NCI-H510A (cell line): ENCODE measurements around the gene MEGF11.

Source experiments
- DNase-seq: peaks from one replicate; lab custom pipeline; 2025; lab: John Stamatoyannopoulos, UW

Gene MEGF11

DNA sequence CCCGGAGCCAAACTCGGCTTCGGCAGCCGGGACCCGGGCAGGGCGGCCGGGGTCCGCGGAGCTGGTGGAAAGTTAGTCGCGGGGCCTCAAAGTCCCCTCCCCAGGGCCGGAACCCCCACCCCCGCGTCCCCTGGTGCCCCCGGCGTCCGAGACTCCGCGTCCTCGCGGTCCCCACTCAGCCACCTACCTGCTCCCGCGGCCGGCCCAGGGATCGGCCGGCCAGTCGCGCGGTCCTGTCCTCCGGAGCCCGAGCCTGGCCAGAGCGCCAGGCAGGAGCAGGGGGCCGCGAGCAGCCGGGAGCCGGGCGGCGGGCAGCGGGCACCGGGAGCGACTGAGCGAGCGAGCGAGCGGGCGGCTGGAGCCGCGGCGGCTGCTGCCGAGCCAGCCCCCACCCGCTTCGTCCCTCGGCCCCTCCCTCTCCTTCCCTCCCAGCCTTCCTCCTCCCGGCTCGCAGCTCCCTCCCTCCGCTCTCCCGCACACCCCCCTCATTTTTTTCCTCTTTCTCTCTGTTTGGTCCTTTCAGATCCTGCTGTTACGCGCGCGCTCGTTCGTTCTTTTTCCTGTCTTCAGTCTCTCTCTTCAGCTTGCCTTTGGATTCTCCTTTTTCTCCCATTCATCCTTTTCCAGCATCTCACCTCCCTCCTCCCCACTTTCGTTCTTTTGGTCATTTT, at the start of gene MEGF11:
TSS of gene MEGF11 (minus strand) at position 333 of the 671 bp plus-strand sequence. CDS start 125,347 bp downstream, outside the sequence.
- DNase-seq, result no peak

DNA sequence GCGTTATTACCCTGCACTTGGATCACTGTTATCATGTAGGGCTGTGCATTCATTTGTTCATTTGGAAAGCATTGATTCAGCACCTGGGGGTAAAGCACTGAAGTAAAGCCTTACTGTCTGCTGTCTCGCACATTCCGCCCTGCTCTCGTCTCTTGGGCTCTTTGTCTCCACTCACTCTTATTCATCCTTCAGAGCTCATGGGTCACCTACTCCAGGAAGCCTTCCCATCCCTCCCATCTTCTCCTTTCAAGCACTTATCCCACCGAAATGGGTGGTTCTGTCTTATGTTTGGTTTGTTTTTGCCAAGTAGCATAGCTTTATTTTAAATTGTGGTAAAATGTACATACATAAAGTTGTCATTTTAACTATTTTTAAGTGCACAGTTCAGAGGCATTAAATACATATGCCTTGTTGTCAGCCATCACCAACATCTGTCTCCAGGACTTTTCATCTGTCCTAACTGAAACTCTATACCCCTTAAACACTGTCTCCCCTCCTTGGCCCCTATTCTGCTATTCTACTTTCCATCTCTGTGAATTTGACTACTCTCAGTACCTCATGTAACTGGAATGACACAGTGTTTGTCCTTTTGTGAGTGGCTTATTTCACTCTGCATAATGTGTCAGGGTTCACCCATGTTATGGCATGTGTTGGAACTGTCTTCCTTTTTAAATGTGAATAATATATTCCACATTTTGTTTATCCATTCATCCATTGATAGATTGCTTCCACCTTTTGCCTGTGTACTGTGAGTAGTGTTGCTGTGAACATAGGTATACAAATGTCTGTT, 49.1 kb upstream of the MEGF11 start:
- no peak for DNase-seq

DNA sequence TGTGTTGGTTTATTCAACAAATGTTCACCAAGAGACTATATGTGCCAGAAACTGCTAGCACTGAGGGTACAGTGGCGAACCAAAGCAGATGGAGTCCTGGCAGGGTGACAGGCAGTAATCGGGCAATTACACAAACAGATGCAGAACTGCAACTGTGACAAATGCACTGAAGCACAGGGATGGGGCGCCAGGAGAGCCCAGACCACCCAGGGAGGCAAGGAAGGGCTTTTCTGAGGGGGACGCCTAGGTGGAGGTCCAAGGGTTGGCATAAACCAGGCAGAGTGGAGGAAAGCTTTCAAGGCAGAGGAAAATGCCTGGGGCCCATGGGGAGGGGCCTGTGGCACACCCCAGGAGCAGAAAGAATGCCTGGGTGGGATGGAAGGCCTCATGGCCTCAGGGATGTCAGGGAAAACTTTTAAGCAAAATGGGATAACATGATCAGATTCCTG, 45.3 kb upstream of the MEGF11 start:
- DNase-seq, result no peak

DNA sequence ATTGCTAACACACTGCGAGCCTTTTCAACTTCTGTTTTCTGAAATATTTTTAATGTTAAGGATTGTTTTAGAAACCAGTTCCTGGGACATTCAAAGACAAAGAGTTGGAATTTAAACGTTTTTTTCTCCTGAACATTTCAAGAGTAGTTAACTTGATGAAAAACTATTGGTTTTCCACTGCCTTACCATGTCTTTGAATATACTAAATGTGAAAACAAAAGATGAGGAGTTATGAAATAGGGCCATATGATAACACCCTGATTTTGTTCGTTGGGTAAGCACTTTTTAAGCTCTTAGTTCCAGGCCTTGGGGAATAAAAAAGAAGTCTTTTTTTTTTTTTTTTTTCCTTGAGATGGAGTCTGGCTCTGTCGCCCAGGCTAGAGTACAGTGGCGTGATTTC, 42.6 kb upstream of the MEGF11 start:
- DNase-seq, result no peak

DNA sequence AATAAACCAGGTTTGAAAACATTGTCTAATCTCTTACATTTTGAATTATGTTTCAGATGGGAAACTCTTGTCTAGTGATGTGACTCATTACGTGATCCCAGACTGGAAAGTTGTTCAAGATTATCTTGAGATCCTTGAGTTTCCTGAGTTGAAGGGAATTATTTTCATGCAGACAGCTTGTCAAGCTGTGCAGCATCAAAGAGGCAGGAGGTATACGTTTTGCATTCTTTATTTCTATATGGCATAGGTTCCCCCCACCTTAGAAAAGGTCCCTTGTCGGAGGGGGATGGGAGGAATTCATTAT, 41.3 kb upstream of the MEGF11 start:
- DNase-seq, result no peak

DNA sequence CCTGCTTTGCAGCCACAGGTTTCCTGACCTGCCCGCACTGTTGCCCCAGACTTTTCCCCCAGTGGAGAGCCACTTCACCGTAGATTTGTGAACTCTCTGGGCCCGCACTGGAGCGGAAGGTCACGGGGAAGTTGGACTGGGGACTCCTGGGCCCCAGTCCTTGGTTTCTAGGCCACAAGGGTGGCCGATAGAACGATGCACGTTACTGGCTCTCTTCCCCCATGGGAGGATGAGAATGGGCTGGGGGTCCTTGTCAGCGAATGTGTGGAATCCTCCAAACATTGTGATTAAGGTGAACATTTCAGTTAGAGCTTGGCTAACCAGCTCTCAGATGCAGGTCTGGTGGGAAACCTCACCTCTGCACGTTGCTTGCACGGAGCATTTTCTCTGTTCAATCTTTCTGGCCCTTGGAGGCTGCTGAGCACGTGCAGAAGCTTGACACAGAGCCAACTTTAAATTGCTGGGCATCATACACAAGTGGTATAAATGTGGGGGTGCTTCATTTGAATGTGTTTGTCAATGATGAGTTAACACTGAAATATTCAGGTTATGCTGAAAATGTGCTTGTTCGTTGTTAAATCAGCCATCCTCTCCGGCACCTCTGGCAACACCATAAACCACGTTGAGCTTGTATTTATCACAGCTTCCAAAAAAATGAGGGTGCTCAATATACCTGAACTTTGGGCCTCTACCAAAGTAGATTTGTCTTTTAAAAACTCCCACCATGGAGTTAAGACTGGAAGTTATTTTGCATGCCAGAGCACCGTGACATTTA, 40.8 kb upstream of the MEGF11 start:
- DNase-seq, result no peak

DNA sequence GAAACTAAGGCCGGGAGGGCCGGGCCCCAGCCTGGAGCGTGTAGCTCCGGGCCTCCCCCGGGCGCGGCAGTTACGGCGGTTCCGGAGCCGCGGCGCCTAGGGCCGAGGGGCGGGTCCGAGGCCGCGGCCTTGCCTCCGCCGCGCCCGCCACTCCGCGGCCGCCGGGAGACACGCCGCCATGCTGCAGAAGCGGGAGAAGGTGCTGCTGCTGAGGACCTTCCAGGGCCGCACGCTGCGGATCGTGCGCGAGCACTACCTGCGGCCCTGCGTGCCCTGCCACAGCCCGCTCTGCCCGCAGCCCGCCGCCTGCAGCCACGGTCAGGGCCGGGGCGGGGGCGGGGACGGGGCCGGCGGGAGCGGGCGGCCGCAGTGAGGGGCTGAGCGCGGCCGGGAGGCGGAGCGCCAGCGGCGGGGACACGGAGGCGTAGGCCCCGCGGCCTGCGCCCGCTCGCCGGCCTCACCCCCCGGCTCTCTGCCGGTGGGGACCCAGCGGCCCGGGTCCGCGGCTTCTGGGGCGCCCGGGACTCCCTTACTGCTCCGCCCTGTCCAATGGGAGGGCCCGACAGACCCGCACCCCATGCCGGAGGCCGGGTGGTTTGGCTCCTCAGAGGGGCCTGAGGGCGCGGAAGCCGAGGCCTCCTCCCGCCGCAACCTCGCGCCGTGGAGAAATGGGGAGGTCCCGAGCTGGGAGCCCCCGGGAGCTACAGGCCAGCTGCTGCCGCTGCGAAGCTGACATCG, 40.0 kb upstream of the MEGF11 start, which contains the start of gene DIS3L:
TSS of gene DIS3L (plus strand) at position 150 of the 738 bp plus-strand sequence. CDS start at position 179, 29 bp downstream.
- DNase-seq, result no peak

DNA sequence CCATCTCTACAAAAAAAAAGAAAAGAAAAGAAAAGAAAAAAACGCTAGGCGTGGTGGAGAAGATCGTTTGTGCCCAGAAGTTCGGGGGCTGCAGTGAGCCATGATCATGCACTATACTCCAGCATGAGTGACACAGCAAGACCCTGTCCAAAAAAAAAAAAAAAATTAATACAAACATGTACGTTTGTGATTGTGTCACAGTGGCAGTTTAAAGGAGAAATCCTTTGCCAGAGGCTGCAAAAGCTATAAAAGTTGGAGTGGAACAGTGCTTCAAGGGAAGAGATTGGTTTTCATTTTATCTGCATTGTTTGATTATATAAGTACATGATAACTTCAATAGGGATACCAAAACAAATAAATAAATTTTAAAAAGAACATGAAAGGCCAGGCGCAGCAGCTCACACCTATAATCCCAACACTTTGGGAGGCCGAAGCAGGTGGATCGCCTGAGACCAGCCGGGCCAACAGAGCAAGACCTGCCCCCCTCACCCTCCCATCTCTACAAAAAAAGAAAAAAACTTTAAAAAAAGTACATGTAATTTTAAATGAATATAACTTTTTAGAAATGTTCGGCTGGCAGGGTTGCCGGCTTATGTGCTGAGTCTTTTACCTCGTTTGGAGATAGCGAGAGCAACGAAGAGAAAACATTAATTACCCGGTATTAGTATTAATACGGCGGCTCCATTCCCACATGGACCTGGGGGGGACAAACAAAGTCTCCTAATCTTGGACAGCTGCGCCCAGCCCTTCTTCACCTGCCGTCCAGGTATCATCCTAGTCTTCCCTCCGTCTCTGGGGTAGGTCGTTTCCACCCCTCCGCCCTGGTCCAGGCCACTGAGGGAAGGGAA, 39.2 kb upstream of the MEGF11 start:
- DNase-seq, result no peak

DNA sequence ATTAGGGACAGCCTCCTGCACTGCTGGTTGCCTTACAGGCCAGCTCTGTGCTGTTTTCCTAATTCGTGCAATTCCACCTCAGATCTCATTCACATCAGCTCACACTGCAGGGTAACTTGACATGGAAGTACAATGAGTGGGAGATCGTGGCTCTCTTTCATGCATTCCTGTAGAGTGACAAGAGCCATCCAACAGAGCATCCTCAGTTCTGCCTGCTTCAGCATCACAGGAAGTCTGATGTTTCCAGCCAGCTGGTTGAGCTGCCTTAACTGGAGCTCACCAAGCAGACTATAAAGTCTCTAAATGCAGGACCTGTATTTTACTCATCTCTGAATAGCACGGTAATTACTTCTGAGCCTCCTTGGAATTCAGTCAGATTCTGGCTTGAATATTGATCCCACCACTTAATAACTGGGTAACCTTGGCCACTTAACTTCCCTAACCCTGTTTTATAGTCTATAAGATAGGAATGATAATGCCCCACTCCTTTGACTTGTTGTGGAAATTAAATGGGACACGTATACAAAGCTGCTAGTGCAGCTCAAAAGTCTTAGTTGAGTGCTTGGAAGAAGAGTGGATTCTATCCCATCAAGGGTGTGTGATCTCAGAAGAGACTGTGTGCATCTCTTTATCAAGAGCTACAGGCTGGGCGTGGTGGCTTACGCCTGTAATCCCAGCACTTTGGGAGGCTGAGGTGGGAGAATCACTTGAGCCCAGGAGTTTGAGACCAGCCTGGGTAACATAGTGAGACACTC, 38.4 kb upstream of the MEGF11 start:
- DNase-seq, result no peak

DNA sequence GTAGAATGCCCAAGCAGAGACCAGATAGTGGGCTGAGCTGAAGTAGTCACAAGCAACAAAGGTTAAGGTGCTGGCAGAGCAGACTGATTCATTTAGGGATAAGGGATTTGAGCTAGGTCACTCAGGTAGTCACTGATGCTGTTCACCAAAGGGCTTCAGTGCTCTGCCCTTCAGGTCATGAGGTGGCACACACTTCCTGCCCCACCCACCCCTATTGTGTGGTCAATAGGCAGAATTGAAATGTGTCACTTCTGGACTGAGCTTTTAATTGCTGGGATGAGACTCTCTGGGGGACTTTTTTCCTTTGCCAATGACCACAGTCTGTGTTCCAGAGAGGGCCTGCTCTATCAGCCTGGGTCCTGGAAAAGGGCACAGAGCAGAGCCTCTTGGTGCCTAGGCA, 37.0 kb upstream of the MEGF11 start:
- DNase-seq, result no peak

DNA sequence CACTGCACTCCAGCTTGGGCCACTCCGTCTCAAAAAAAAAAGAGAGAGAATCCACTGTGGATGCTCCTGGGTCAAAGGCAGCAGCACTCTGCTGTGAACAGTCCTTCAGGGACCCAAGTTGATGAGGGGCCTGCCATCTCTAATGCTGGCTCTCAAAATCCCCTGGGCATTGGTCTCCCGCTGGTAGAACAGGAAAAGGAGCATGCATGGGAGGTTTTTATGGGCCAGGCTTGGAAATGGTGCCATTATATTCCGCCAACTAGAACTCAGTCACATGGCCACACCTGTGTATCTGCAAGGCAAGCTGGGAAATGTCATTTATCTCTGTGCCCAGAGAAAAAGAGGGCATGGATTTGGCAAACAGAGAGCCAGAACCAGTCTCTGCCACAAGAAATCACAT, 36.5 kb upstream of the MEGF11 start:
- DNase-seq, result no peak

DNA sequence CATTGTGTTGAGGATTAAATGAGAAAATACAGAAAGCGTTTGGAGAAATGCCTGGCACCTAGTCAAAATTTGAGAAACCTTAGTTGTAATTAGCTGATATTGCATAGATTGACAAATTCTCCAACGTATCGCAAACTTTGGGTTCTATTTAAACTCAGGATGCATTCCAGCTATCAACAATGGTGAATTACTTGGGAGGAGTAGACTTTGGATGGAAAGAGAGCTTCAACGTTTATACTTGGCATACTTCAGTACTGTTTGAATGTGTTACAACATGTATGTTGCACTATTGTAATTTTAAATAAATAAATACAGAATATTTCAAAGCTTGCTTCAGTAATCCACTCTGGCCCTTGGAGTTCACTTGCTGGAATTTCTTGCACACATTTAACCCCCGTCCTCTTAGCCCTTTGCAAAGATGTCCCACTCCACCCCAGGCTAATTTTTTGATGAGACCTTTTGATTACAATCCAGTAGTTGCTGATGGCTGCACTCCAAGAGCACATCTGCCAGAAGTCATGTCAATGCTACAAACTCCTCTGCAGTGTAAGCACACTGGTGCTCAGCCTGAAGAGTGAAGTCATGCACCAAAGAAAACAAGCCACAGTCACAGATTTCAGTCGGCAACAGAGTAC, 35.1 kb upstream of the MEGF11 start:
- DNase-seq, result no peak

DNA sequence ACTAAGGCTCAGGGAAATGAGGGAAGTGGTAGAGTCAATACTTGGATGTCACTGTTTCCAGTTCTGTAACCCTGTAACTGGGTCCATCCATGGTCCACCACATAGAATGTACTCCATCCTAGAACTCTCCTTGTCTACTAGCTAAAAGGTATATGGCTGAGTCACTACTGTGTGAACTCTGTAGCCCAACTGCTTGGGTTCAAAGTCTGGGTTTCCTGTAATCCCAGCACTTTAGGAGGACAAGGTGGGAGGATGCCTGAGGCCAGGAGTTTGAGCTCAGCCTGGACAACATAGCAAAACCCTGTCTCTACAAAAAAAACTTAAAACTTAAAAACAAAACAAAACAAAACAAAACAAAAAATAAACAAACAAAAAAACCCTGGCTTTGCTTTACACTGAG, 34.5 kb upstream of the MEGF11 start:
- no peak for DNase-seq

DNA sequence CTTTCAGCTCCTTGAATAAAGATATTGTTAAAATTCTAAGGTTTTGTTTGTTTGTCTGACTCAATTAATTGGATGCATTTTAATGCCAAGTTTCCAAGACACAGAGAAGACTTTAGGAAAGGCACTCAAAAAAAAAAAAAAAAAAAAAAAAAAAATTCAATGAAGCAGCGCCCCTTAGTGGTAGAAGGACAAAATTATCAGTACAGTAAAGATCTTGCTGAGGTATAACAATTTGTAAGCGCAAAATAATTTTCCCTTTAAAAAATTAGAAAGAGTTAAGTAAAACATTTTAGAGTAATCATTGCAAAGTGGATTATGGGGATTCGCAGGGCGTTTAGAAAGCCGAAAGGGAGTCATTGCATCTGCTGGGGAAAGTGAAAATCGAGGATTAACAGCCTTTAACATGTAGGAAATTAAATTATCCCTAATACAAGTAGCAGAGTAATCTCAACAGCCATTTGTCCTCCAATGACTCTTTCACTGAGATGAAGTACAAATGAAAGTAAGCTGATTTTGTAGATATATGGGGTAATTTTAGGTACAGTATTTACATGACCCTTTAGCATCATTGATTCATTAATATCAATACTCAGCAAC, 34.0 kb upstream of the MEGF11 start:
- no peak for DNase-seq

DNA sequence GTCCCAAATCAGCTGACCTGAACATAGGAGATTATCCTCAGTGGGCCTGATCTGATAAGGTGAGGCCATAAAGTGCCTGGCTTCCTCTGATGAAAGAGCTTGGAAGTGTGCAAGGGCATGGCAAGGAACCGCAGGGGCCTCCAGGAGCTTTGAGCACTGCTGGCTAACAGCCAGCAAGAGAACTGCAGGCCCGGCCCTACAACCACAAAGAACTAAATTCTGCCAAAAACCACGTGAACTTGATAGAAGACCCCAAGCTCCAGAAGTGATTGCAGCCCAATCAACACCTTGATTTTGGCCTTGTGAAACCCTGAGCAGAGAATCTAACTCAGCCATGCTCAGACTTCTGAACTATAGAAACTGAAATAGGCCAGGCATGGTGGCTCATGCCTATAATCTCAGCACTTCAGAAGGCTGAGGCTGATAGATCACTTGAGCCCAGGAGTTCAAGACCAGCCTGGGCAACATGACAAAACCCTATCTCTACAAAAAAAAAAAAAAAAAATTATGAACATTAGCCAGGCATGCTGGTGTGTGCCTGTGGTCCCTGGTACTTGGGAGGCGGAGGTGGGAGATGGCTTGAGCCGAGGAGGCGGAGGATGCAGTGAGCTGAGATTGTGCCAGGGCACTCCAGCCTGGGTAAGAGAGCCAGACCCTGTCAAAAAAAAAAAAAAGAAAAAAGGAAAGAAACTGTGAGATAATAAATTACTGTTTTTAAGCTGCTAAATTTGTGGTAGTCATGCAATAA, 32.2 kb upstream of the MEGF11 start:
- no peak for DNase-seq

DNA sequence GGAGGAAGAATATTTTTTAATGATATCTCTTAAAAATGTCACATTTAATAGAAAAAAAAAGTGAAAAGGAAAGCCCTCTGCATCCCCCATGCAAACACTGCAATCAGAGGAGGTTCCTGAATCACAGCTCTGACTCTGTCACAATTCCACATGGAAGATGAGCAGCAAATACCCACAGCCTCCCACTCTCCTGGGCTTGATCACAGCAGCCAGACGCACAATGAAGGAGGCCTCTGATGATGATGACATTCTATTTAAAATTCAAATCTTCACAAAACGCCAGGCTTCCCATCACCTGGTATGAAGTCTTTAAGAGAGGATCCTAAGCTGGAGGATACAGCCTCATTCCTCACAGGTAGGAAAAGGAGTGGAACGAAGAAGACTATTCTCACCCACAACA, 30.7 kb upstream of the MEGF11 start:
- no peak for DNase-seq

DNA sequence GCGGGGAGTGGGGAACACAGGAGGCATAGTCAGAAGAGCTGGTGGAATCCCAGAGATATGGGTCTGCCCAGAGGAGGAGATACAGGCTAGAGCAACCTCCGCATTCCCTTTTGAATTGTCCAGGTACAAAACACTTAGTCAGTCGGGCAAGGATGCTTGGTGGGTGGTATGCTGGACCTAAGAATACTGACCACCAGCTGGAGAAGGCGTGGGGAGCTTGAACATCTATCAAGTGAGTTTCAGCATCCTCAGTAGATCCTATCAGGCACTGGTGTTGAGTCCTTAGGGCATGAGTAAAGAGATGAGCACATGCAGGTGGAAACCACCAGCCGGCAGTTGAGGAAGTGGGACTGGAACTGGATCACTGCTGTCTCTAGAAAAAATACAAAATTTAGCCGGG, 25.1 kb upstream of the MEGF11 start:
- no peak for DNase-seq

DNA sequence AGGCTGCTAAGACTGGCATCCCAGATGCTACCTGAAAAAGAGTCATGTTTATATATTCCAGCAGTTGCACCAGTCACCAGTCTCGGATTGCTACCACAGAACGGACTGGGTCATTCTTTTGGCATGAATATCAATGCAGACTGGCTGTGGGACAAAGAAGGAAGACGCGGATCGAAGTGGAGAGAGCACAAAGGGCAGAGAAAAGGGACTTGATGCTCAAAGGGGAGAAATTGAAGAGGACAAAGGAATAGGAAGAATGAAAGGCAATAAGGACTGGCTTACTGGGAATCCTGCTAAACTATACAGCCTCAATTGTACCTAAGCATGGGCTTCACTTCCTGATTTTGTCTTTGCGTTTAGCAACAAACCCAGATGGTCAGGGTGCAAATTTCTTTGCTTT, 24.5 kb upstream of the MEGF11 start:
- no peak for DNase-seq

DNA sequence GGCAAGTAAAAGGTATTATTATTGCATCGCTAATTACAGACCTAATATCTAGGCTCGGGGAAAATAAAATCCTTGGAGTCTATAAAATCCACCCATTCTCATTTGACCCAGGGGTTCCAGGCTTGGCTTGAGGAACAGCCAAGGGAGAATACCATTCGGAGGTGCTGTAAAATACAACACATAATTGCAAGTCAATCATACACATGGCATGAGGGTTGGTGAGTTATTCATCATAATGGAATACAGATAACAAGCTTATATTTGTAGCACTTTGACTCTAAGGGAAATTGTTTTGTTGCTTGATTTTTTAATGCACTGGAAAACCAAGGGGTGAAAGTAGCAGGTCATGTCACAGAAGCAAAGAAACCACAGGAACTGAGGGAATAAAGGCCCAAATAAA, 23.0 kb upstream of the MEGF11 start:
- DNase-seq, result no peak
